Activated T-cell treated with anti-CD3 and anti-CD28 coated beads, Interleukin-2, amount 50 U/mL, for 24 hours (primary cell): Measurements from ENCODE around the gene RIMBP2.

Experiments used
- DNase-seq: peaks from one replicate; pipeline ENCODE4 v3.0.0-alpha.2; 2020
- H3K27ac Mint-ChIP-seq: 2 replicates; pipeline ENCODE4 v1.8.0; 2020; ENCODE audit warnings: mild to moderate bottlenecking, mixed read lengths
- H3K27me3 Mint-ChIP-seq: 2 replicates; pipeline ENCODE4 v1.8.0; 2020; ENCODE audit warnings: mixed read lengths
- H3K36me3 Mint-ChIP-seq: 2 replicates; pipeline ENCODE4 v1.8.0; 2020; ENCODE audit warnings: low read depth, mixed read lengths
- H3K4me1 Mint-ChIP-seq: 2 replicates; pipeline ENCODE4 v1.8.0; 2020; ENCODE audit warnings: low read depth, mixed read lengths
- H3K4me3 Mint-ChIP-seq: 2 replicates; pipeline ENCODE4 v1.8.0; 2020; ENCODE audit warnings: mild to moderate bottlenecking, moderate library complexity, mixed read lengths
- H3K9me3 Mint-ChIP-seq: 2 replicates; pipeline ENCODE4 v1.8.0; 2020; ENCODE audit warnings: mixed read lengths

Gene RIMBP2

DNA sequence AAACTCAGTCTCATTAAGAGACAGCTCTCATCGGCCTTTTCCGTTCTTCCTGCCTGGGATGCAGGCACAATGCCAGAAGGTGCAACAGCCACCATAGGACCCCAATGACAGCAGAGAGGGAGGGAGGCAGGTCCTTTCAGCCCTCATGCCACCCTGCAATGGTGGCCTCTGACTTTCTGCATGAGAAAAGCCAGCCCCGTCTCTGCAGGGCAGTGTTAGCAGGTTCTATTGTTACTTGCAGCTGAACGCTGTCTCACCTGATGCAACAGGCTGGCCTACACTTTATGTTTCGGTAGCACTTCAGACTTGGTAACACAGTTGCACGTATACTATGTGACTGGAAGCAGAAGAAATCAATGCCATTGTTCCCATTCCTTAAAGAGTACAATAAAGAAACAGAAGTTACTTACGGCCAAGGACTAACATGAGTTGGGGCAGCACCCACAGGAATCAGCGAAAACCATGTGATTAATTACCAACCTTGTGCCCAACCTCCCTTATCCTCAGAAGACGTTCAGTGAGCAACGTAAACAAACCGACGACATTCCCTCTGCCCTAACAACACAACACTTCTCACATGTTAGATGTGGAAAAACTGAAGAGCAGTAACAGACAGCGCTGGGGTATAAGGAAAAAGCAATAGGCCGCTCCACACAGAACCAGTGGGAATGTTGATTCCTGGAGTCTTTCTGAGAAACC is 102.1 kb downstream of the RIMBP2 start:
- Mint-ChIP-seq H3K36me3 (no peaks in the 10 kb centered on the region), H3K27me3 (no peaks in the 10 kb centered on the region), H3K4me3 (no peak overlapping the region), H3K9me3 (no peaks in the 10 kb centered on the region), H3K4me1 (no peaks in the 10 kb centered on the region), H3K27ac (no peak overlapping the region)
- DNase-seq, result no peak

DNA sequence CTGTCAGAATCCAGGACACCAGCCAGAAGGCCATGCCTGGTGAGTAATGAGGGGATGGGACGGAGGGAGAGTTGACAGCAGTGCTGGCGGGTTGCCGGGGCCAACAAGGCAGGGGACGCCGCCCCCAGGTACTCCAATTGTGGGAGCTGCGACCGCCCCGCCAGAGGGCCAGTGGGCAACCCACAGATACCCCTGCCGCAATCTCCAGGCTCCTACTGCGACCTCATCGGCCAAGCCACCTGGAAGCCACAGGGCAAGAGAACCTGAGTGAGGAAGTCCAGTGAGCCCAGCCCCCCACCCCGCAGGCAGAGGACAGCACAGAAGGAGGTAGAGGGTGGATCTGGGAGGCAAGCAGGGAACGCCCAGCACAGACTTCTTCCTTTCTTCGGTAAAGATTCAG is 103.0 kb downstream of the RIMBP2 start:
- Mint-ChIP-seq H3K9me3 (no peaks in the 10 kb centered on the region), H3K27ac (no peak overlapping the region), H3K4me3 (no peak overlapping the region)

DNA sequence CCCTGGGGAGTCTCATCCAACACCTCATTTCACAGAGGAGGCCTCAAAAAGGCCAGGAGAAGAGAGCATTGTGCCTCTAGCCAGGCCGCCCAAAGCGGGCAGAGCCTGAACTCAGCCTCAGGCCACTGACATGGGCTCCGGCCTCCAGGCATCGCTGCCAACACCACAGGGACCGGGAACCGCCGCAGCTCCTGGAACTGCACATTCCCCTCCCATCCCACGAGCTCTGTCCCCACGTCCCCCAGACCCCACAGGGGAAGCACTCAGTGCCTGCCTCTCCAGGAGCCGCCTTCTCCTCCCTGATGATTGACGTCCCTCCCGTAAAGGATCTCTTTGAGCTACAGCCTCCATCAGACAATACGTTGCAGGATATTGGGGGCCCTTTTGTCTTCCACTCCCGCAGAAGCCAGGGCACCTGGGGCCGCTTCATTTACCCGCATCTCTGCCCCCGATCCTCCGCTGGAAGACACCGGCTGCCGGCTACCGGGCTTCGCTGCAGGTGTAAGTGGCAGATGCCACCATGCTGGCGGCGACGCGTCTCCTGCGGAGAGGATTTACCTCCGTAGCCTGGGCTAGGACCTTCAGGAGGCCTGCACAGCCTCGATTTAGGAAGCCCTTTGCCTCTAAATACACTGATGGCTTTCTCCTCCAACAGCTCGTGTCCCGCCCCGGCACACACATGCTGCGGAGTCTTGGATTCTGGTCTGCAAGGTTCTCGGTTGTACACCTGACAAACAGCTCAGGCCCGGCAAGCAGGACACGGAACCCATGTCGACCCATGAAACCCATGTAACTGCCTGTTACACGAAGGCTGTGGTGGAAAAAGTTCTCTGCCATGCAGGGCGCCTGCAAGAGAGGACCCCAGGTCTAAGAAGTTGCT is 104.8 kb downstream of the RIMBP2 start:
- H3K27ac Mint-ChIP-seq, result no peak overlapping the region
- H3K27me3 Mint-ChIP-seq, result no peaks in the 10 kb centered on the region
- H3K4me3 Mint-ChIP-seq, result no peak overlapping the region
- H3K9me3 Mint-ChIP-seq, result no peaks in the 10 kb centered on the region
- H3K36me3 Mint-ChIP-seq, result no peaks in the 10 kb centered on the region
- no peaks in the 10 kb centered on the region for H3K4me1 Mint-ChIP-seq
- no peak for DNase-seq

More for the DNA sequence above, 103.0 kb downstream of the RIMBP2 start:
- no peaks in the 10 kb centered on the region for H3K36me3 Mint-ChIP-seq
- no peaks in the 10 kb centered on the region for H3K27me3 Mint-ChIP-seq
- no peak for DNase-seq
- H3K4me1 Mint-ChIP-seq, result no peaks in the 10 kb centered on the region

DNA sequence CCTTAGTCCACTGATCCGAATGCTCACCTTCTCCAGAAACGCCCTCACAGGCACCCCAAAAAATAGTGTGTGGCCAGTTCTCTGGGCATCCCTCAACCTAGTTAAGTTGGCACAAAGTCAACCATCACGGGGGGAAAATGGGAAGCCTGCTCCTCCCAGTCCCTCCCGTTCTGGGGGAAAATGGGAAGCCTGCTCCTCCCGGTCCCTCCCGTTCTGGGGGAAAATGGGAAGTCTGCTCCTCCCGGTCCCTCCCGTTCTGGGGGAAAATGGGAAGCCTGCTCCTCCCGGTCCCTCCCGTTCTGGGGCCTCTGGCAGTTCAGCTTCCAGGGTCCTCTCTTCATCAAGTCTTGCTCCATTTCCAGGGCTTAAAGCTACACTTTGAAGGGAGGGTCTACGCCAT is 106.1 kb downstream of the RIMBP2 start:
- no peaks in the 10 kb centered on the region for H3K36me3 Mint-ChIP-seq
- H3K4me1 Mint-ChIP-seq, result no peaks in the 10 kb centered on the region
- no peaks in the 10 kb centered on the region for H3K9me3 Mint-ChIP-seq
- no peak for DNase-seq
- no peak overlapping the region for H3K4me3 Mint-ChIP-seq
- H3K27me3 Mint-ChIP-seq, result no peaks in the 10 kb centered on the region
- H3K27ac Mint-ChIP-seq, result no peak overlapping the region

DNA sequence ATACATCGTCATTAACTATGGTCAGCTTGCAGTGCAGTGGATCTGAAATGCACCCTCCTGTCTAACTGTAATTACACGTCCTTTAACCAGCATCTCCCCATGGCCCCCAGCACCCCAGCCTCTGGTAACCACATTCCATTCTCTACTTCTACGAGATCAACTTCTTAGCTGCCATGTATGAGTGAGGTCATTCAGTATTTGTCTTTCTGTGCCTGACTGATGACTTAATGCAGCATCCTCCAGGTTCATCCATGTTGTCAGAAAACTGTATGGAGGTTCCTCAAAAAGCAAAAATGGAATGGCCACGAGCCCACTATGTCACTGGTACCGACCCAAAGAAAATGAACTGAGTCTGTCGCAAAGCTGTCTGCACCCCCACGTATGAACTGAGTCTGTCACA is 107.3 kb downstream of the RIMBP2 start:
- H3K27me3 Mint-ChIP-seq, result no peaks in the 10 kb centered on the region
- no peaks in the 10 kb centered on the region for H3K9me3 Mint-ChIP-seq

DNA sequence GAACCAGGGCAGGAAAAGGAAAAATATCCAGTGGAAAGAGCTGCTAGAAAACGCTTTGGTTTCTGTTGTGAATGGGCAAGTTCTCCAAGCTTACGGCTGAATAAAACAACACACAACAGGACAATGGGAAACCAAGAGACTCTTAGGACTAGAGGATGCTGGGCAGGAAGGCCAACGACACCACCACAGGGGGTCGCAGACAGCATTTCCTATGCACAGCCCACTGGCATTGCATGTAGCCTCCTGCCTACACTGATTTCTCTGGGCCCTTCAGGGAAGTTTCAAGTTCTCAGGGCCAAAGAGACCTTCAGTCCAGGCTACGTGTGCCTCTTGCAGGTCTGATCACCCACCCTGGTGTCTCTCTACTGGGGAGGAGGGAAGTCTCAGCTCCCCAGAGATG is 108.0 kb downstream of the RIMBP2 start:
- DNase-seq, result no peak
- Mint-ChIP-seq H3K4me1 (no peaks in the 10 kb centered on the region), H3K9me3 (no peaks in the 10 kb centered on the region), H3K27ac (no peak overlapping the region), H3K36me3 (no peaks in the 10 kb centered on the region), H3K4me3 (no peak overlapping the region), H3K27me3 (no peaks in the 10 kb centered on the region)

More for the DNA sequence above, 107.3 kb downstream of the RIMBP2 start:
- DNase-seq, result no peak
- H3K4me3 Mint-ChIP-seq, result no peak overlapping the region
- H3K27ac Mint-ChIP-seq, result no peak overlapping the region
- no peaks in the 10 kb centered on the region for H3K4me1 Mint-ChIP-seq
- no peaks in the 10 kb centered on the region for H3K36me3 Mint-ChIP-seq

DNA sequence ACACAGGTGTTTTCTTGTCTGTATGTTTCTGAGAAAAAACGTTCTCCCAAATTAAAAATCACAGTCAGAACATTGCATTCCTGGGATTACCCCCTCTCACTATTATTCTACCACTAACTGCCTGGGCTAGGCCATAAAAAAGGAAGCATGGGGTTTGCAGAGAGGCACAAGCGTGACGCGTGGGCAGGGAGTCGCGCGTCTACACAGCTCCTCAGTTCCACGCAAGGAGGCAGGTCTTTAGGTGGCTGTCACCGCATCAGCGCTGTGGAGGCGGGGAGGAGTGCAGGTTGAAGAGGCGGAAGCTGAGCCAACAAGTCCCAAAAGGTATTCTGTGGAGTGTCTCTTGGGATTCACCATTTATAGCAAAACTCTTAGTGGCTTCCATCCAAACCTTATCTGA is 109.9 kb downstream of the RIMBP2 start:
- Mint-ChIP-seq H3K27me3 (no peaks in the 10 kb centered on the region), H3K9me3 (no peaks in the 10 kb centered on the region), H3K4me3 (no peak overlapping the region), H3K4me1 (no peaks in the 10 kb centered on the region), H3K36me3 (no peaks in the 10 kb centered on the region), H3K27ac (no peak overlapping the region)
- no peak for DNase-seq

DNA sequence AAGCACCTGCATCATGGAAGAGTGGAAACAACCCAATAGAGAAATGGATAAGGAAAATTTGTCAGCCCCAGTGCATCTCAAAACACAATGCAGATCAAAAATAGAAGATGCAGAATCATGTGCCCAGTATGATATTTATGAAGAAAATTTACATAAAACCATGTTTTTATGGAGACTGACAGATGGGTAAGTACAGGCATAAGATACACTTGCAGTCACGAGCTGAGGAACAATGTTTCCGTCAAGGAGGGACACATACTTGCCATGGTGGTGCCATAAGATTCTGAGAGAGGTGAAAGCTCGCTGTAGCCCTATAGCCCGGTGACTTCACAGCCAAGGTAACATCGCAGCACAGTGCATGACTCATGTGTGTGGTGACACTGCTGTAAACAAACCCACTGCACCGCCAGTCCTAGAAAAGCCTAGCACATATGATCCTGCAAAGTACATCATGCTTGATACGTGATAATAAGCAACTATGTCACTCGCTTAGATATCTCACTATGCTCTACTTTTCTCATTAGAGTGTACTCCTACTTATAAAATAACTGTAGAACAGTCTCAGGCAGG is 112.6 kb downstream of the RIMBP2 start:
- Mint-ChIP-seq H3K36me3 (no peaks in the 10 kb centered on the region), H3K27me3 (no peaks in the 10 kb centered on the region), H3K9me3 (peaks cover 2% of the 10 kb centered on the region), H3K4me3 (no peak overlapping the region), H3K27ac (no peak overlapping the region), H3K4me1 (no peaks in the 10 kb centered on the region)
- DNase-seq, result no peak

DNA sequence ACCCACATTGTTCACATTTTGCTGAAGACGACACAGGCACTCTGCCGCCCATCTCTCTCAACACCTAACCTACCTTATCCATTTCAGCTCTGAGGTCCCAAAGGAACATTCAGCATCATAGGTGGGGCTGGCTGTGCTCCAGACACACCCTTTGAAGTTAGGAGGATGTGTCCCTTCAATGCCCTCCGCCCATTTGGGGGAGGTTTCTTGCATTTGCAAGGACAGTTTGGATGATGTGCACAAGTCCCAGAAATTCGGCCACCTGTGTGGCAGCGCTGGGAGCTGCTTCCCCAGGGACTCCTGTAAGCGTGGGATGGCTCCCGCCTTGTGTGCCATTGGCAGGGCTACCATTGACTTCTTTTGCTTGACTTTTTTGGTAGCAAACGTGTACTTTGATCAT is 113.8 kb downstream of the RIMBP2 start:
- H3K36me3 Mint-ChIP-seq, result no peaks in the 10 kb centered on the region
- peaks cover 8% of the 10 kb centered on the region for H3K9me3 Mint-ChIP-seq
- DNase-seq, result no peak
- H3K4me3 Mint-ChIP-seq, result no peak overlapping the region
- no peaks in the 10 kb centered on the region for H3K4me1 Mint-ChIP-seq
- no peak overlapping the region for H3K27ac Mint-ChIP-seq
- H3K27me3 Mint-ChIP-seq, result no peaks in the 10 kb centered on the region

DNA sequence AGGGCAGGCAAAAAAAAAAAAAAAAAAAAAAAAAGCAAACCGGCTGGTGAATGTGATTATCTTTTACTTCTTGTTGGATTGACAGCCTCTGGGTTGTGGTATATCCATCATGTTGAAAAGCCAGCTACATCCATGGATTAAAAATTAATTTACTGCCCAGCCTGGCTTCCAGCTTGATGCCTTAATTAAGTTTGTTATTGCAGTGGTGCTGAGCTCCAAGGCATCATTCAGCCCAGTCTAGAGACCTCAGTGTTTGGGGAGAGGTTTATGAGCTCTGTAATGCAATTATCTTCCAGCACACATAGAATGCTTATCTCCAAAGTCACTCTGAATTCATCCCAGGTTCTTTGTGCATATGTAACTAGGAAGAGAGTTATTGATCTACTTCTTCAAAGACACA is 114.8 kb downstream of the RIMBP2 start:
- Mint-ChIP-seq H3K27ac (no peak overlapping the region), H3K4me1 (no peaks in the 10 kb centered on the region), H3K4me3 (no peak overlapping the region), H3K27me3 (no peaks in the 10 kb centered on the region), H3K9me3 (peaks cover 8% of the 10 kb centered on the region), H3K36me3 (no peaks in the 10 kb centered on the region)
- DNase-seq, result no peak

DNA sequence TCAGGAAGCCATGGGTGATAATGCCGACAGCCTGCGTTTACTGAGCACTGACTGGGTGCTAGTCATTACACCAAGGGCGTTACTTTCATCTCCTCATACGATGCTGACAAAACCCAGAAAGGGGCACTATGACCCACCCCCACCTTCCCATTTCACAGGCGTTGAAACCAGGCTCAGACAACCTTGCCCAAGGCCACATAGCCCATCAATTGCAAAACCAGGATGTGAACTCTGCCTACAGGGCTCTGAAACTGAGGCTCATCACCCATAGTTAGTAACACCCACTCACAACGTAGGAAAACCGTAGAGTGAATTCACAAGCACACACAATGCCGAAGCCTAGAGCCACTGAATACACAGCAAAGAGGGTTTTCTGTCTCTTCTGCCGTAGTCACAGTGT is 119.9 kb downstream of the RIMBP2 start:
- no peaks in the 10 kb centered on the region for H3K36me3 Mint-ChIP-seq
- no peaks in the 10 kb centered on the region for H3K4me1 Mint-ChIP-seq
- H3K27me3 Mint-ChIP-seq, result no peaks in the 10 kb centered on the region
- H3K9me3 Mint-ChIP-seq, result peaks cover 8% of the 10 kb centered on the region
- H3K27ac Mint-ChIP-seq, result no peak overlapping the region
- no peak overlapping the region for H3K4me3 Mint-ChIP-seq
- no peak for DNase-seq

DNA sequence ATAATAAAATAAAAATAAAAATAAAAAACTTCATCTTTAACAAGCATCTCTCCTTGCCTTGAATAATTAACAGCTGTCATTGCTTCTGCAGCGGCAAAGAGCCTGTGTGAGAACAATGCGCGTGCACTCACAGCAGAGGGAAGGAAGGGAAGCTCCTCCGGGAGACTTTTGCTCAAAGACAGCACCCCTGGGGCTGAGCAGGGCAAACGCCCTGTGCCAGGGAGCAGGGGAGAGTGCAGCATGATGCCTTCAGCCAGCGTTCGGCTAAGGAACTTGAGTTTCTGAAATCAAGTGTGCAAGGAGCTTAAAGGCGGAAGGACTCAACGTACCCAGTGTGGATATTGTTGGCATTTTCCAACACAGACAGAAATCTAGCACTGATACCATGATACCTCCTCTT is 120.5 kb downstream of the RIMBP2 start:
- Mint-ChIP-seq H3K27me3 (no peaks in the 10 kb centered on the region), H3K4me3 (no peak overlapping the region), H3K9me3 (peaks cover 8% of the 10 kb centered on the region), H3K27ac (no peak overlapping the region), H3K4me1 (no peaks in the 10 kb centered on the region), H3K36me3 (no peaks in the 10 kb centered on the region)
- DNase-seq, result no peak

DNA sequence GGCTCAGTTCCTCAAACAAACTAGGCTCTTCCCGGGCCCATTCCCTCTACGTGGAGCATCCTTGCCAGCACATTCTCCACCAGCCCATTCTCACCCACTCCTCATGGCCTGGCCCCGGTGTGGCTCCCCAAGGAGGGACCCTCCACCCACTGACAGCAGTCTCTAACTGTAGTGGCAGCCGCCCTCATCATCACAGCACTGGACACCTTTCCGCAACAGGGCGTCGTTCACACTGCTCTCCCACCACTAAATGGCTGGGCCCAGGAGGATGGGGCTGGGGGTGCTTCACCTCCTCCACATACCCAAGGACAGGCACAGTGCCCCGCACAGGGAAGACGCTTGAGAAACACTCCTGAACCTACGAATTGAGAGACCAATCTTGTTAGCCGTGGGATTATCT is 123.0 kb downstream of the RIMBP2 start:
- no peak overlapping the region for H3K27ac Mint-ChIP-seq

DNA sequence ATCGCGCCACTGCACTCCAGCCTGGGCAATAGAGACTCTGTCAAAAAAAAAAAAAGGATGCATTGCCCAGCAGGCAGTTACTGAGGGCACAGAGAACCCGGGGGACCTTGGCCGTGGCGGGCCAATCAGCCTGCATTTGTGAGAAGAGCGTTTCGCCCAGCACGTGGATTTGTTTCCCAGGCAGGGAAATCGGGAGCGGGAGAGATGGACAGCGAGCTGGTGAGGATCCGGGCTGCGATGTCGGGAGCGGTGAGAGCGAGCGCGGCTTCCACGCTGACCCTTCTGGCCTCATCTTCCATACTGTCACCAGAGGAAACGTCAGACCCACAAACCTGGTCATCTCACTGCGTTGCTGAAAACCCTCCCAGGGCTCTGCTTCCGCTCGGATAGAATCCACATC is 123.5 kb downstream of the RIMBP2 start:
- DNase-seq, result no peak
- H3K9me3 Mint-ChIP-seq, result peaks cover 3% of the 10 kb centered on the region
- no peak overlapping the region for H3K4me3 Mint-ChIP-seq
- H3K27ac Mint-ChIP-seq, result no peak overlapping the region
- peaks cover 2% of the 10 kb centered on the region for H3K27me3 Mint-ChIP-seq
- H3K36me3 Mint-ChIP-seq, result no peaks in the 10 kb centered on the region
- no peaks in the 10 kb centered on the region for H3K4me1 Mint-ChIP-seq

More for the DNA sequence above, 123.0 kb downstream of the RIMBP2 start:
- DNase-seq, result no peak
- H3K36me3 Mint-ChIP-seq, result no peaks in the 10 kb centered on the region
- H3K27me3 Mint-ChIP-seq, result peaks cover 2% of the 10 kb centered on the region
- H3K4me3 Mint-ChIP-seq, result no peak overlapping the region
- peaks cover 6% of the 10 kb centered on the region for H3K9me3 Mint-ChIP-seq
- H3K4me1 Mint-ChIP-seq, result no peaks in the 10 kb centered on the region

DNA sequence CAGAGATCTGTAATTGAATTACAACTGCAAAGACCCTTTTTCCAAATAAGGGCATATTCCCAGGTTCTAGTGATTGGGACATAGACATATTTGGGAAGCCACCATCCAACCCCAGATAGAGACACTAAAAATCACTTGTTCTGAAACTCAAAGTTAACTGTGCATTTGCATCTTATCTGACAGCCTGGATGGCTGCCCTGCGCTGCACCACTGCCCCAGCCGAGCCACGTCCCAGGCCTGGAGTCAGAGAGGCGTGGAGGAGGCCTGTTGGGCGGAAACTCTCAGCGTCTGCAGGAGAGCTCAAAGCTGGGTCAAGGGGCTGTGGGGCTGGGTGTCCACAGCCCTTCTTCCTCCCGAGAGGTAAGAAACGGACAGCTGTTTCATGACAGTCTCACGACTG is 124.4 kb downstream of the RIMBP2 start:
- no peaks in the 10 kb centered on the region for H3K36me3 Mint-ChIP-seq
- H3K4me1 Mint-ChIP-seq, result no peaks in the 10 kb centered on the region
- no peak for DNase-seq
- H3K9me3 Mint-ChIP-seq, result no peaks in the 10 kb centered on the region
- H3K4me3 Mint-ChIP-seq, result no peak overlapping the region
- H3K27ac Mint-ChIP-seq, result no peak overlapping the region
- H3K27me3 Mint-ChIP-seq, result peaks cover 2% of the 10 kb centered on the region
